NCI-H510A (cell line): ENCODE results near the gene SUPT20HL1.

Source experiments
- DNase-seq: peaks from one replicate; lab custom pipeline; 2025; lab: John Stamatoyannopoulos, UW

Gene SUPT20HL1

GRCh38 chrX:24396931-24397279, 36.5 kb downstream of the SUPT20HL1 start:
- no peak for DNase-seq

GRCh38 chrX:24398766-24399165, 38.3 kb downstream of the SUPT20HL1 start:
- DNase-seq: no peak

- DNase-seq: no peak
Observed at GRCh38 chrX:24399550-24399949, 39.1 kb downstream of the SUPT20HL1 start.

- no peak for DNase-seq
Observed at GRCh38 chrX:24405959-24406358, 45.5 kb downstream of the SUPT20HL1 start.
